ENCODE measurements around the gene COL23A1.

DNA sequence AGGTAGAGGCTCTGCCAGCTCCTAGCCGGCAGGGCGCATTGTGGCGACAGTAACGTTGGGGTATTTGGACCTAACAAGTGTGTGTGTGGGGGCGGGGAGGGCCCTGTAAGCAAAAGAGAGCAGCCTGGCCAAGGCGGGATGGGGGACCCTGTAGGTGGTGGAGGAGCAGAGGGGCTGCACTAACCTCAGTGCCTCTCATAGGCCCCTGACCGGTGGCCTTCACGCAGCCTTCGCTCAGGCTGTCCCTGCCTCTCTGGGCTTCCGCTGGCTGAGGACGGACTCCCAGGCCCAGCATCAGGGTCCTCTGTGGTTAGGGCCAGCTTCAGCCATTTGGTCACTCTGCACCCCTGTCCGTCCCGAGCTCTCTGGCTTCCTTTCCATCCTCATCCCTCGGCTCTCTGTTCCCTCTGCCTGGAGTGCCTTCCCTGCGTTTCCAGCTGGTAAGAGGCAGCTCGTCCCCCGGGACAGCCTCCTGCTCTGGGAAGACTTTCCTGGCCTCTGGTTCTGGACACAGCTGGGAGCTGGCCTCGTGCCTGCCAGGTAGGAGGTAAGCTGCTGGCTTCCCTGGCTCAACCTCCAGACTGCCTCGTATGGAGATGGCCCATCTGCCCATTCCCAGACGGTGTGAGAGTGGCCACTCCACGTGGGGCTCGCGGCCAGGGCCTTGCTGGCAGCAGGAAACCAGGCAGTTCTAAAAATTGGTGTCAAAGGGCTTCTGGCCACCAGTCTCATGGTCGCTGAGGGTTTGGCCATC is 318.3 kb downstream of the COL23A1 start:
- TF ChIP-seq POLR2A (IDR thresholded peaks at IDR 0.05) = no peak
- TF ChIP-seq, protein P1, sequence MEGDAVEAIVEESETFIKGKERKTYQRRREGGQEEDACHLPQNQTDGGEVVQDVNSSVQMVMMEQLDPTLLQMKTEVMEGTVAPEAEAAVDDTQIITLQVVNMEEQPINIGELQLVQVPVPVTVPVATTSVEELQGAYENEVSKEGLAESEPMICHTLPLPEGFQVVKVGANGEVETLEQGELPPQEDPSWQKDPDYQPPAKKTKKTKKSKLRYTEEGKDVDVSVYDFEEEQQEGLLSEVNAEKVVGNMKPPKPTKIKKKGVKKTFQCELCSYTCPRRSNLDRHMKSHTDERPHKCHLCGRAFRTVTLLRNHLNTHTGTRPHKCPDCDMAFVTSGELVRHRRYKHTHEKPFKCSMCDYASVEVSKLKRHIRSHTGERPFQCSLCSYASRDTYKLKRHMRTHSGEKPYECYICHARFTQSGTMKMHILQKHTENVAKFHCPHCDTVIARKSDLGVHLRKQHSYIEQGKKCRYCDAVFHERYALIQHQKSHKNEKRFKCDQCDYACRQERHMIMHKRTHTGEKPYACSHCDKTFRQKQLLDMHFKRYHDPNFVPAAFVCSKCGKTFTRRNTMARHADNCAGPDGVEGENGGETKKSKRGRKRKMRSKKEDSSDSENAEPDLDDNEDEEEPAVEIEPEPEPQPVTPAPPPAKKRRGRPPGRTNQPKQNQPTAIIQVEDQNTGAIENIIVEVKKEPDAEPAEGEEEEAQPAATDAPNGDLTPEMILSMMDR (IDR thresholded peaks at IDR 0.05) = no peak

All from lower leg skin (tissue), 3 donors.